ENCODE results near the gene MTHFD1L.

The MTHFD1L gene

DNA sequence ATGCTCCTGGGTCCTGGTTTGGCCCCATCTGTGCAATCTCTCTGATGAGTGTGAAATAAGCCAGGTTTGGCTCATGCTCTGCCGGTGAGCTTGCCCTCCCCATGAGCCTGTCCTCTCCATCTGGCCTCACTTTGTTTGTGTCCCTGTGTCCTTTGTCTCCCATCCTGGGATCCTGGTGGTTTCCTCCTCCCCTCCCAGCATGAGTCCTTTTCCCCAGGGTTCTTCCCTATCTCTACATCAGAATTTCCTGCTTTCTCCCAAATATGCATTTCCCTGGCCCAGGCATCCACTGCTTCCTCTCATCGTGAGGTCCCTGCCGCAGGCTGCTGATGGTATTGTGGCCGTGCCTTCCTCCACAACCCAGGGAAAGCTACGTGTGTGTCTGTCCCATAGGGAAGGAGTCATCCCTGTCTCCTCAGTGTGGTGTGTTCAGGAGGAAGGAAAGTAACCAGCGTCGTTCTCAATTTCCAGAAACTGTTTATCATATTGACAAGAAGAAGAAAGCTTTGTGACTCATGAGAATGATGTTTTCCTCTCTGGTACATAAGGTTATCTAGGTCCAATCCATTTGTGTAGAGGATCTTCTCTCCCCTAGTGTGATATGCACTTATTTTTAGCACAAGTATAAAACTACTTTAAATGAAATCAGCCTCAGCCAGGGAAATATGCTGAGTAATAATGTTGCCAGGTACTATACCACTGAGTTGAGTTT lies 180.2 kb downstream of the MTHFD1L start:
- peak; percentile 84 for DNase-seq

DNA sequence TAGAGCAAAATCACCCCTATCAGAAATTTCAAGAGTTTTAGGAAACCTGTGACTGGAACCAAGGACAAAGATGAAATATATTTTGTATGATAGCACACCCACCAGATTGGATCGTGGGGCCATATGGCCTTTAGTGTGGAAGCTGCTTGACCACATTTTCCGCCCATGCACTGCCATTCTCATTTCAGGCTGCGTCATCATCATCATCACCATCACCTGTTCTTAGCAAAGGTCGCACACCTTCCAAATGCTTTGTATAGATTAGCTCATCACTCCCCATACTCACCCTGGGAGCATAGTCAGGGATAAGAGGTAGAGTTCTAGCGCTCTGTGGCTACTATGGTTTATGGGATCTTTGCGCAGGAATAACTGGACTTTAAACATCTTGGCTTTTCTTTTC lies 185.7 kb downstream of the MTHFD1L start:
- no peak for DNase-seq

GRCh38 chr6:151052021-151052646 lies 186.6 kb downstream of the MTHFD1L start:
- no peak for DNase-seq

DNA sequence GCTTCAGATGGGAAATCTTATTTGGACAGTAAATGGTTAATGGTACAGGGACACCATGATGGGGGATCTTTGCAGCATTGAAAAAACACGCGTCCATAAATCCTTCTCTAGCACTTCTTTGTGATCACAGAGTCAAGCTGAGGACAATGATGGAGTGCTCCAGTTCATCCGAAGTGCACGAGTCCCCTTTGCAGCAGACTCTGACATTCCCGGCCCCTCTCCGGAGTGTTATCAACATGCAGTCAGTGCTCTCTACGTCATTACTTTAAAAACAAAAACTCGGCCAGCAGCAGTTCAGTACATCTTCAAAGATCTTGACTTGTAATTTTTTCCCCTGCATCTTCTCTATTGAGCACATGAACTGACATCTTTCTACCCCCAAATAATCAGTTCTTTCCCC lies 188.8 kb downstream of the MTHFD1L start:
- no peak for DNase-seq

DNA sequence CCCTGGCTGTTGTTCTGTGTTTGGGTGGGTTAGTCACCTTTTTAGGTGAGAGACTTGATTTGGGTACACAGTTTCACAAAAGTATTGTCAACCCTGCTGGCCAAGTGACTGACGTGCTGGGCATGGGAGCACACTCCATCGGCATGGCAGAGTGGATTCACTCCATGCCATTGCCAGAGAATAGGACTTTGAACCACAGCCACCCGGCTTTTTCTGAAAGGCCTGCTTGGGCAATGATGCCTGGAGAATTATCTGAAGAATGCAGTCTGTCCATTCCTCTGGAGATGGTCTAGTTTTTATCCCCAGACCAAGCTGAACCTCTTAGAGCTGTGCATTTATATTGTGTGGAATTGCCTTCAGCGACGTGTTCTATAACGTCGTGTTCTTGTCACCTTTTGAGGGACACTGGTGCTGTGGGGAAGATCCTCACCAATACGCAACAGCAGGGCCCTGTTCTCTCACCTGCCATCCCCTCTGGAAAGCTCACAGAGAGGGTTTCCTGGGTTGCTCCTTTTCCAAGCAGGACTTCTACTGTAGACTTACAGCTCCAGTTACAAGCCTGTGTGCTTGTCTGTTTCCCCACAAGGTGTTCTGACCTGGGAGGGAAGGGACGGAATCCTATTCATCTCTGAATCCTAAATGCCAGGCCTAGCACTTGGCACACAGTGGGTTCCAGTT lies 190.9 kb downstream of the MTHFD1L start:
- peak; percentile 40 for DNase-seq

DNA sequence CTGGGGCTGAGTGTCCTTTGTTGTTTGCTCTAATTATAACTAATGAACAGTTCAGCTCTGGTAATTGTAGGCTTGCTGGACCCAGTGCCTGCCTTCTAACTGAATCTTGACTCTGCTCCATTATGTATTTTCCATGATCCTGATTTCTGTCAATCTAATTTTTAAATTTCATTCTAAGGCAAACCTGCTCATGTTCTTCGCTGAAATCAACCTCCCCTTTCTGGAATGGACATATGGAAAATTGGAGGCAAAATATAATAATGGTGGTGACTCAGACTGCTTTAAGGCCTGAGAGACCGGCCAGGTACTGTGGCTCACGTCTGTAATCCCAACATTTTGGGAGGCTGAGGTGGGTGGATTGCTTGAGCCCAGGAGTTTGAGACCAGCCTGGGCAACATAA lies 191.6 kb downstream of the MTHFD1L start:
- peak; percentile 55 for DNase-seq

DNA sequence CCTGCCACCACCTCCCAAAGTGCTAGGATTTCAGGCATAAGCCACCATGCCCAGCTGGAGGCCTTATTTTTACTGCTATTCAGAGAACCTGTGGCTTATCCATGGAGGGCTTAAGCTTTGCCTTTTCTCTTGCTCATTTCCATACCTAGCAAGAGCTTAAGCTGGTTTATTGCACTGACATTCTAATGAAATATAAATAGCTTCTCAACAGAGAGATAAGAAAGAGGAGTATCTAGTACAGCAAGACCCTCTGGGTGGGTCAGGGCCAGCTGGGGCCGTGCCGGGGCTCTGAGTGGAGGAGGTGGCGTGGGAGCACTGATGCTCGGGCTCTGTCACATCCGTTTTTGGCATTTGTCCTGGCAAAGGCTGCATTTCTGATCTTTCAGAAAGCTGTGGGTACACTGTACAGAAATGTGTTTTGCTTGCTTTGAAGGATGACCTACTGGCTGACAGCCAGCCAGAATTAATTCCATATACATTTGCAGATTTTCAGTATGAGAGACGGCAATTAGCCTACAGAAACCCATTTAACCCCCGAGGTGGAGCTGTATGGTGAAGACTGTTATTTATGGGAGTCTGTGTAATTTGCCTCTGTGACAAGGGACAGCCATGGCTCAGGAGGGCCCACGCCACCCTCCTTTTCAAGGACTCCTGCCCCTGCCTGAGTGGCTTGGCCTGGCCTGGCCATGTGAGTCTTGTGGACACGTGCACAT lies 192.7 kb downstream of the MTHFD1L start:
- DNase-seq = no peak

GRCh38 chr6:151059612-151060095 lies 194.2 kb downstream of the MTHFD1L start:
- DNase-seq = no peak

- DNase-seq = no peak
These were observed 194.7 kb downstream of the MTHFD1L start for GRCh38 chr6:151060096-151060765.

- no peak for DNase-seq
These were observed 195.4 kb downstream of the MTHFD1L start for GRCh38 chr6:151060766-151061531.

DNA sequence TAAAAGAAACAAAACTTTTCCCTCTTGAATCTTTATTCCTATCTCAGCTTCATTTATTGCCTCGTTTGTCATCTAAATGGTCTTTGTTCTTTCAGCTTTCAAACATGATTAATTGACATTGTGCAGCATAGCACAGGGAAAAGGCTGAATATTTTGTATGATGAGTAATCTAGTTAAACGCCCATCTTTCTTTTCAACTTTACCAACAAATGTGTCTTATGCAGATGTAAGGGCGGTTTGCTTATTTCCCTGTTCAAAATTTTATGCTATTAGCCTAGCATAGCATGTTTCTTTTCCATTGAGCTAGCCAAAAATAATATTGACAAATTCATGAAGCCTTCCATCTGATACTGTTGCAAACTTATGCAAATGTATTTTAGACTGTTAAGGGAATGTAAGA lies 197.8 kb downstream of the MTHFD1L start:
- no peak for DNase-seq

- DNase-seq = no peak
These were observed 198.5 kb downstream of the MTHFD1L start for GRCh38 chr6:151063842-151064647.

GRCh38 chr6:151065027-151065815 lies 199.7 kb downstream of the MTHFD1L start:
- no peak for DNase-seq

DNA sequence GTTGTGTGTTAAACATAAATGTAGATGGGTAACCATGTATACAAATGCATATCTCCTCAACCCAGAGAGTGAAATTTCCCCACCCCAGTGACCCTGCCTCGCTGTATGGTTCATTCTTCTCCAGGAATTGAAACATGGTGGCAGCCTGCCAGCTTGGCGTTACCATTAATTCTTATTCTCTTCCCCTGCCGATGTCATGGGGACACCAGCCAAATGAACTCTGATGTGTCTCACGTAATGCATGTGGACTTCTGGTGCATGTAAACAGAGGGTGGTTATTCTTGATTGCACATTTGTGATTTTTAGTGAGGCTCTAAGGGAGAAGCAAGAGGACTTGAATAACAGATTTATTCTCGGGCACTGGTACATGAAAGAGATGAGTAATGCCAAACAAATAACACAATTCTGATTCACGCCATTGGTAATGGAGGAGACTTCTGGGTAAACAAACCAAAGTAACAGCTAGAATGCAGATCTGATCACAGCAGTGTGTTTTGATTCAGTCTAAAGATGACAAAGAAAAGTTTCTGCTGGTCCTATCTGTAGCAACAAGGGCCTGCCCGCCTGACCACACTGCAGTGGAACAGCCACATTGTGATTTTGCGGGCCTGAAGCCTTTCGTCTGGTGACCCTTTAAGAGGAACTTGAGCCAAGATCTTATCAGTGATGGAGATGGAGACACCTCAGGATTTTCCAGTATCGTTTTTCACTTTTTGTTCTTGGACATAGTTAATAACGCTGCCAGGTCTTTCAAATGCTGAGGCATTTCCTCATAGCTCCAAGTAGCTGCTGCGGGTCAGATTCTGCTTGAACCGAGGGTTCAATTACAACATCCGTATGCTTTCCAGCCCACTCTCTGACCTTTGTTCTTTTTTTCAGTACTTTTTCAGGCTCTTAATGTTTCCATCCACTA lies 202.4 kb downstream of the MTHFD1L start:
- peak; percentile 18 for DNase-seq

DNA sequence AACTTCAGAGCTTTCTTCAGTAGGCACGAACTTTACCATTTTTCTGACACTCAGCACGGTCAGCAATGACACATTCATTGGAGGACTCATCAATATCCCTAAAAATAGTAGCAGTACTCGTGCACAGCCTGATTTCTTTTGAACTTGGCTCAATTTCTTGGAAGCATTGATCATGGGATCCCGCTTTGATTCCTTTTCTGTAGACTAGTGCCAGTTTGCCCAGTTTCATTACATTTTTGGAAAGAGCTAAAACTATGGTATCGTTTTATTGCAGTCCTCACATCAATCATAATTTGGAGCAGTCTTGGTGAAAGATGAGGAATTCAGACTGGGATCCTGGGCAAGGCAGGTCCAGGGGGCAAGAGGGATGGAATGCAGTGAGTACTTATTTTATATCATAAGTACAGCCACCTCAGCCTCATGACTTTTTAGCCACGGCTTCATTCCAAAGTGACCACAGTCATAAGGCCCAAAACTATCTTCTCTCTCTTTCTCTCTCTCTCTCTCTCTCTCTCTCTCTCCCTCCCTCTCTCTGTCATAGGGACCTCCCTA lies 203.3 kb downstream of the MTHFD1L start:
- DNase-seq = no peak

- DNase-seq = no peak
These were observed 204.1 kb downstream of the MTHFD1L start for GRCh38 chr6:151069641-151070040.

DNA sequence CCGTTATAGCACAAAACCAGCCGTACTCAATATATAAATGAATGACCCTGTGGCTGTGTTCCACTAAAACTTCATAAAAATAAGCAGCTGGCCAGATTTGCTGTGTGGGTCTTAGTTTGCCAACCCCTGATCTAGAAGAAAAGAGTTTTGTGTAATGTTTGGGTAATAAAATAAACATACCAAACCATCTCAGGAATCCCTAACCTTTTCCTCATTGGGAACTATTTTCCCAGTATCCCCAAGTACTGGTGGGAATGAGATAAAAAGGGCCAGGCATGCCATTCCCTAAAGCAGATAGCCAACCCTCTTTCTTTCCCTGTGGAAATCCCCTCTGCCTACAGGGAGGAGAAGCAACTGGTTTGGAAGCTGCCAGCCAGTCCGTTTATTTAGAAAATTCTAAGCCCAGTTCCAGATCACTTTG lies 205.1 kb downstream of the MTHFD1L start:
- DNase-seq = no peak

- no peak for DNase-seq
These were observed 205.8 kb downstream of the MTHFD1L start for GRCh38 chr6:151071295-151071694.

GRCh38 chr6:151073146-151073545 lies 207.6 kb downstream of the MTHFD1L start:
- no peak for DNase-seq
